Muscle layer of duodenum (tissue), 2 donors: ENCODE results near the gene OR7C2.

Source experiments
- H3K27ac ChIP-seq: one replicate; pipeline ENCODE4 v1.7.0; 2013; ENCODE audit warnings: mild to moderate bottlenecking, low read length
- H3K27me3 ChIP-seq: one replicate; pipeline ENCODE4 v1.7.0; 2013; ENCODE audit warnings: low read depth, mild to moderate bottlenecking, control low read depth, low read length
- H3K36me3 ChIP-seq, 2 donors: one replicate each; pipeline ENCODE4 v1.7.0; 2013; ENCODE audit warnings: low read length in 2 of 2, control low read depth in 1 of 2, mild to moderate bottlenecking in 1 of 2; ENCODE audit not compliant: insufficient read depth in 2 of 2, control insufficient read depth in 1 of 2
- H3K4me1 ChIP-seq, 2 donors: one replicate each; pipeline ENCODE4 v1.7.0; 2013; ENCODE audit warnings: low read length in 2 of 2, mild to moderate bottlenecking in 2 of 2, control low read depth in 1 of 2, moderate library complexity in 1 of 2; ENCODE audit not compliant: insufficient read depth in 2 of 2, control insufficient read depth in 1 of 2
- H3K4me3 ChIP-seq, 2 donors: one replicate each; pipeline ENCODE4 v1.7.0; 2013; ENCODE audit warnings: low read length in 2 of 2, low read depth in 1 of 2, mild to moderate bottlenecking in 1 of 2
- H3K9me3 ChIP-seq, 2 donors: one replicate each; pipeline ENCODE4 v1.7.0; 2013; ENCODE audit warnings: low read length in 2 of 2, control low read depth in 1 of 2, mild to moderate bottlenecking in 1 of 2; ENCODE audit not compliant: control insufficient read depth in 1 of 2
- donor health status: healthy.

OR7C2 gene

DNA sequence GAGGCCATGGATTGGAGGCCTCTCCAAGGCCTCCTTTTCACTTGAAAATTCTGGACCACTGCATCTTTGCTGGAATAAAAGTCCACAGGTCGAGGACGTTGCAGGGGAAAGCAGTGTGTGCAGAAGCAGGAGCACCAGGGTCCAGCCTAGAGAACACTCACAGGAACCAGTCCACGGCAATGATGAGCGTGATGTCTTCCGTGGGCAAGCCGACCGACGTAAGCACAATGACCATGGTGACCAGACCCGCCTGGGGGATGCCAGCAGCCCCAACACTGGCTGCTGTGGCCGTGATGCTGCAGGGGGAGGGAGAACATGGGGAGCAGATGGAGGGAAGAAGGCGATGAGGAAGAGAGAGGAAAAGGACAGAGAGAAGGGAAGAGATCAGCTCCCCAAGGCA is 11.5 kb downstream of the OR7C2 start:
- Histone ChIP-seq H3K36me3 (no peaks in the 10 kb centered on the region), H3K27me3 (no peaks in the 10 kb centered on the region), H3K4me3 (no peak overlapping the region), H3K27ac (no peak overlapping the region), H3K9me3 (peaks cover 12 to 16% of the 10 kb centered on the region in 2 donors), H3K4me1 (no peaks in the 10 kb centered on the region)

DNA sequence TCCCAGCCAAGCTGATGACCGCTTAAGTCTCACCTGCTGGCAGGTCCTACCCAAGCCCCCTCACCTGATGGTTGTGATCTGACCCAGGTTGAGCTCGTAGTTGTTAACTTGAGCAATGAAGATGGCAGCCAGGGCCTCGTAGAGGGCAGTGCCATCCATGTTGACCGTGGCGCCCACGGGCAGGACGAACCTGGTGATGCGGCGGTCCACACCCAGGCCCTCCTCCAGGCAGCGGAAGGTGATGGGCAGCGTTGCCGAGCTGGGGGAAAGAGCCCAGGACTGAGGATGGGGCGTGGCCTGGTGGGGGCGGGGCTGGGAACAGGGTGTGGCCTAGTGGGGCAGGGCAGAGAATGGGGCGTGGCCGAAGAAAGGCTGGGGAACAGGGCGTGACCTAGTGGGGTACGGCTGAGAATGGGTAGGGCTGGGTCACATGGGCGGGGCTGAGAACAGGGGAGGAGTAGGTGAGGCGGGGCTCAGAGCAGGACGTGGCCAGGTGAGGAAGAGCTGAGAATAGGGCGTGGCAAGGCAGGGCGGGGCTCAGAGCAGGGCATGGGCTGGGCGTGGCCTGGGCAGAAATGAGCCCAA is 12.9 kb downstream of the OR7C2 start:
- H3K4me1 ChIP-seq = no peaks in the 10 kb centered on the region
- no peak overlapping the region for H3K4me3 ChIP-seq
- H3K9me3 ChIP-seq = peaks cover 12 to 27% of the 10 kb centered on the region in 2 donors
- no peak overlapping the region for H3K27ac ChIP-seq
- H3K27me3 ChIP-seq = no peaks in the 10 kb centered on the region
- H3K36me3 ChIP-seq = no peaks in the 10 kb centered on the region

DNA sequence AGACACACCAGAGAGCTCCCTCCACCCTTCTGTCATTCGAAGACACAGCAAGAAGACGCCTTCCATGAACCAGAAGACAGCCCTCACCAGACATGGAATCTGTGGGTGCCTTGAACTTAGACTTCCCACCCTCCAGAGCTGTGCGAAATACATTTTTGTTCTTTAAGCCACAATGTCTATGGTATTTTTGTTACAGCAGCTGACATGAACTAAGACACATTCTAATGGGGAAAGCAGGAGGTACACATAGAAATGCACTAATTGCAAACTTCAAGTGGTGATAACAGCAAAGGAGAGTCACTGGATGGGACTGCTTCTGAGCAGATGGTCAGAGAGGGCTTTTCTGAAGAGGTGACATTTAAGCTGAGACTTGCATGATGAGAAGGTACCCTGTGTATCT is 16.2 kb downstream of the OR7C2 start:
- Histone ChIP-seq H3K27me3 (no peaks in the 10 kb centered on the region), H3K4me1 (no peaks in the 10 kb centered on the region), H3K4me3 (no peak overlapping the region), H3K9me3 (peaks cover 27 to 40% of the 10 kb centered on the region in 2 donors), H3K27ac (no peak overlapping the region), H3K36me3 (no peaks in the 10 kb centered on the region)

DNA sequence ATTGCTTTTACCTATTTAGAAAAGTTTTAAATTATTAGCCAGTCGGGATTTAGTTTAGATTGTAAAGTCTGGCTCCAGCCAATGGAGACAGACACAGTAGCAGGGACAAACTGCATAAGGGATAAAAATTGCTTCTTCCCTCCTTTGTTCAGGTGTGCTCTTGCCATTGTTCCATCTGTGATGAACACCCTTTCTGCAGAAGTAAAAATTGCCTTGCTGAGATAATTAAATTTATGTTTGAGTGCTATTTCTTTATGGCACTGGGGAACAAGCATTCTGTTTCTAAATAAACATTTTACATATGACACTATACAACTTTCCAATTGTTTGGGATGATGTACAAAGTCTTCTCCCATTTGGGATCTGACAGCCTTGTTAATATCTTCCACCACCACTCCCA is 18.0 kb downstream of the OR7C2 start:
- Histone ChIP-seq H3K27ac (no peak overlapping the region), H3K4me3 (no peak overlapping the region), H3K27me3 (no peaks in the 10 kb centered on the region), H3K4me1 (no peaks in the 10 kb centered on the region), H3K9me3 (peaks cover 27 to 40% of the 10 kb centered on the region in 2 donors), H3K36me3 (no peaks in the 10 kb centered on the region)

- no peaks in the 10 kb centered on the region for H3K27me3 ChIP-seq
- H3K36me3 ChIP-seq = no peaks in the 10 kb centered on the region
- H3K27ac ChIP-seq = no peak overlapping the region
- no peak overlapping the region for H3K4me3 ChIP-seq
- H3K9me3 ChIP-seq = peaks cover 22 to 31% of the 10 kb centered on the region in 2 donors
- no peaks in the 10 kb centered on the region for H3K4me1 ChIP-seq
Observed at GRCh38 chr19:14961956-14962685, 20.8 kb downstream of the OR7C2 start.

GRCh38 chr19:14968247-14968646 is 27.0 kb downstream of the OR7C2 start:
- H3K4me1 ChIP-seq = no peaks in the 10 kb centered on the region
- no peaks in the 10 kb centered on the region for H3K27me3 ChIP-seq
- peaks cover 0 to 5% of the 10 kb centered on the region in 2 donors for H3K9me3 ChIP-seq
- H3K4me3 ChIP-seq = no peak overlapping the region
- no peak overlapping the region for H3K27ac ChIP-seq
- H3K36me3 ChIP-seq = no peaks in the 10 kb centered on the region

- H3K27ac ChIP-seq = no peak overlapping the region
- H3K9me3 ChIP-seq = peaks cover 0 to 5% of the 10 kb centered on the region in 2 donors
- H3K4me3 ChIP-seq = no peak overlapping the region
- no peaks in the 10 kb centered on the region for H3K36me3 ChIP-seq
- H3K4me1 ChIP-seq = no peaks in the 10 kb centered on the region
- H3K27me3 ChIP-seq = no peaks in the 10 kb centered on the region
Observed at GRCh38 chr19:14971474-14971873, 30.2 kb downstream of the OR7C2 start.

DNA sequence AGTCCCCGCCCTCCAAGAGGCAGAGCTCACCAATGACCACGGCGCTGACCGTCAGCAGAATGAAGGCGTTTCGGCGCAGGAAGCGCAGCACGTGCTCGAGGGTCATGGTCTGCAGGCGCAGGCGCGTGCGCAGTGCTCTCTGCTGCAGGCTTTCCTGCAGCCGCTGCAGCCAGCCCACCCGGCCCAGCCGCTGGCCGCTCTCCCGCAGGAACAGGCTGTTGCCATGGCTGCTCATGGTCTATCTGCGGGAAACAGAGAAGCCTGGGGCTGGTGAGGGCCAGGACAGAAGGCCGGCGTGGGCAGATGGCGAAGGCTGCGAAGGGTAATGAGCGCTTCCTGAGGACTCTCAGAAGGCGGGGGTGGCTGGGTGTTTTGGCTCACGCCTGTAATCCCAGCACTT is 31.4 kb downstream of the OR7C2 start:
- H3K4me1 ChIP-seq = no peaks in the 10 kb centered on the region
- H3K27ac ChIP-seq = no peak overlapping the region
- H3K36me3 ChIP-seq = no peaks in the 10 kb centered on the region
- H3K9me3 ChIP-seq = peaks cover 0 to 5% of the 10 kb centered on the region in 2 donors
- no peaks in the 10 kb centered on the region for H3K27me3 ChIP-seq
- H3K4me3 ChIP-seq = no peak overlapping the region

DNA sequence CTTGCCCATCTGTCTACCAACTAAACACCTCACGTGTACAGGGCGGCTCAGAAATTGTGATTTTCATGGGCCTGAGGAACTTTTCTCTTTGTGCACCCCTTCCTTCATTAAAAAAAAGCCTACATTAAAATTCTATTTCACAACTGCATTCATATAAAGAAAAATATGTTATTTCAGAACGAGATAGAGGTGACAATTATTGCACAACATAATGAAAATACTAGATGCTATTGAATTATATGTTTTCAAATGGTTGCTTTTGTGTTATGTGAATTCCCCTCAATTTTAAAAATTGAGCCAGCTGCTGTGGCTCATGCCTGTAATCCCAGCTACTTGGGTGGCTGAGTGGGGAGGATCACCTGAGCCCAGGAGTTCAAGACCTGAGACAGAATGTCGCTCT is 33.2 kb downstream of the OR7C2 start:
- Histone ChIP-seq H3K27ac (no peak overlapping the region), H3K36me3 (no peaks in the 10 kb centered on the region), H3K4me3 (no peak overlapping the region), H3K27me3 (peaks cover 10% of the 10 kb centered on the region), H3K4me1 (peaks cover 0 to under 1% of the 10 kb centered on the region in 2 donors), H3K9me3 (peaks cover 0 to 2% of the 10 kb centered on the region in 2 donors)

- no peak overlapping the region for H3K27ac ChIP-seq
- H3K9me3 ChIP-seq = no peaks in the 10 kb centered on the region
- H3K4me3 ChIP-seq = no peak overlapping the region
- no peaks in the 10 kb centered on the region for H3K36me3 ChIP-seq
- H3K27me3 ChIP-seq = peaks cover 19% of the 10 kb centered on the region
- peaks cover 0 to 7% of the 10 kb centered on the region in 2 donors for H3K4me1 ChIP-seq
Observed at GRCh38 chr19:14977128-14977527, 35.8 kb downstream of the OR7C2 start.

GRCh38 chr19:14978161-14978776 is 37.0 kb downstream of the OR7C2 start:
- H3K9me3 ChIP-seq = no peaks in the 10 kb centered on the region
- peaks cover 0 to 7% of the 10 kb centered on the region in 2 donors for H3K4me1 ChIP-seq
- no peak overlapping the region for H3K27ac ChIP-seq
- H3K4me3 ChIP-seq = no peak overlapping the region
- H3K27me3 ChIP-seq = peaks cover 22% of the 10 kb centered on the region
- no peaks in the 10 kb centered on the region for H3K36me3 ChIP-seq
